AG10803 (cell line): ENCODE data around the gene USP35.

Experiments
- DNase-seq: peaks from one replicate; pipeline ENCODE4 v3.0.0; 2010; ENCODE audit warnings: low read depth
- H3K4me3 ChIP-seq: 2 replicates; pipeline ENCODE4 v1.5.1; 2011; ENCODE audit warnings: mild to moderate bottlenecking, low read length, control low read depth
- TF ChIP-seq, protein P1 (sequence below): conservative IDR thresholded peaks from 2 replicates; pipeline ENCODE4 v1.5.1; 2011; ENCODE audit warnings: mild to moderate bottlenecking, low read length, control low read depth, inconsistent platforms

USP35 gene

DNA sequence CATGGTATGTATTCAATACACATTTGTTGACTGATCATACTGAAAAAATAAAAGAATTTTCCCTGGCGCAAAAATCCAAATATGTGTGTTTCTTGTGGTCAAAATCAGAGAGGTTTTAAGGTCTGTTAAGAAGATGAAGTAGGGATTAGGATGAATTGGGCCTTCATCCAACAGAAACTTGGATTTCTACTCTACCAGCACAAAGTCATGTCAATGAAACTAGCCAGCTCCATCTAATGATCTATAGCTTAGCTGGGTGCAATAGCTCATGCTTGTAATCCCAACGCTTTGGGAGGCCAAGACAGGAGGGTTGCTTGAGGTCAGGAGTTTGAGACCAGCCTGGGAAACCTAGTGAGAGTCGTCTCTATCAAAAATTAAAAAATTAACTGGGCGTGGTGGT, 65.5 kb downstream of the USP35 start:
- H3K4me3 ChIP-seq: no peak overlapping the region
- TF ChIP-seq, protein P1, sequence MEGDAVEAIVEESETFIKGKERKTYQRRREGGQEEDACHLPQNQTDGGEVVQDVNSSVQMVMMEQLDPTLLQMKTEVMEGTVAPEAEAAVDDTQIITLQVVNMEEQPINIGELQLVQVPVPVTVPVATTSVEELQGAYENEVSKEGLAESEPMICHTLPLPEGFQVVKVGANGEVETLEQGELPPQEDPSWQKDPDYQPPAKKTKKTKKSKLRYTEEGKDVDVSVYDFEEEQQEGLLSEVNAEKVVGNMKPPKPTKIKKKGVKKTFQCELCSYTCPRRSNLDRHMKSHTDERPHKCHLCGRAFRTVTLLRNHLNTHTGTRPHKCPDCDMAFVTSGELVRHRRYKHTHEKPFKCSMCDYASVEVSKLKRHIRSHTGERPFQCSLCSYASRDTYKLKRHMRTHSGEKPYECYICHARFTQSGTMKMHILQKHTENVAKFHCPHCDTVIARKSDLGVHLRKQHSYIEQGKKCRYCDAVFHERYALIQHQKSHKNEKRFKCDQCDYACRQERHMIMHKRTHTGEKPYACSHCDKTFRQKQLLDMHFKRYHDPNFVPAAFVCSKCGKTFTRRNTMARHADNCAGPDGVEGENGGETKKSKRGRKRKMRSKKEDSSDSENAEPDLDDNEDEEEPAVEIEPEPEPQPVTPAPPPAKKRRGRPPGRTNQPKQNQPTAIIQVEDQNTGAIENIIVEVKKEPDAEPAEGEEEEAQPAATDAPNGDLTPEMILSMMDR: no peak
- no peak for DNase-seq

- H3K4me3 ChIP-seq: no peak overlapping the region
- TF ChIP-seq, protein P1: no peak
- DNase-seq: no peak
Observed at GRCh38 chr11:78255919-78256318, 67.2 kb downstream of the USP35 start.

DNA sequence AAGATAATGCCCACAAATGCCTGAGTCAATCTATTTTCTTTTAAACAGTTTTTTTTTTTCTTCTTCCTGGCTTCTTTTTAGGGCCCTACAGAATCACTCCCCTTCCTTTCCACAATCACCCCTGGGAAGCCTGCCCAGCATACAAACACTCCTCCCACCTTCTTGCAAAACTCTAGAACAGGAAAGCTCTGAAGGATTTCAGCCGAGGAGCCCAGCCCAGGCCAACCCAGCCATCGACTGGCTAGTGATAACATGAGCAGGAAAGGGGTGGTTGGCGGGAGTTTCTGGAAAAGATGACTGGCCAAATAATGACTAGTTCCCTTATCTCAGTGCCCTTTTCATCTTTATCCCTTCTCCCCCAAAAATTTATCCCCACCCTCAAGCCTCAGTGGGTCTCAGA, 68.2 kb downstream of the USP35 start:
- TF ChIP-seq, protein P1: no peak

DNA sequence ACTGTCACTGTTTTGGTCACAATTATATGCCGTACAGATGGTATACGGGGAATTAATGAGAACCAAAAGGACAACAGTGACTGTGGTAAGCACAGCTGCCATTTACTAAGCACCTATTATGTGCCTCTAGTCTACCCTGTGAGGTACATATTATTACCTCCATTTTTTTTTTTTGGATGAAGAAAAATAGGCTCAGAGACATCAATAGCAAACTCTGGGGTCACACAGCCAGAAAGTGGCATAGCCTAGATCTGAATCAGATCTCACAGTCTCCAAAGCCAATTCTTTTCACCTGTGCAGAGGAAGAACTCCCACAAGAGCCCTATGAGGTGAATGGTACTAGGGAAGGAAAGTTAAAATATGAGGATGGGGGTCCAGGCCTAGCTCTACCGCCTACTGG, 68.9 kb downstream of the USP35 start:
- DNase-seq: no peak
- TF ChIP-seq, protein P1: no peak
- H3K4me3 ChIP-seq: no peak overlapping the region

More for the DNA sequence above, 68.2 kb downstream of the USP35 start:
- DNase-seq: peak; percentile 85
- H3K4me3 ChIP-seq: no peak overlapping the region

DNA sequence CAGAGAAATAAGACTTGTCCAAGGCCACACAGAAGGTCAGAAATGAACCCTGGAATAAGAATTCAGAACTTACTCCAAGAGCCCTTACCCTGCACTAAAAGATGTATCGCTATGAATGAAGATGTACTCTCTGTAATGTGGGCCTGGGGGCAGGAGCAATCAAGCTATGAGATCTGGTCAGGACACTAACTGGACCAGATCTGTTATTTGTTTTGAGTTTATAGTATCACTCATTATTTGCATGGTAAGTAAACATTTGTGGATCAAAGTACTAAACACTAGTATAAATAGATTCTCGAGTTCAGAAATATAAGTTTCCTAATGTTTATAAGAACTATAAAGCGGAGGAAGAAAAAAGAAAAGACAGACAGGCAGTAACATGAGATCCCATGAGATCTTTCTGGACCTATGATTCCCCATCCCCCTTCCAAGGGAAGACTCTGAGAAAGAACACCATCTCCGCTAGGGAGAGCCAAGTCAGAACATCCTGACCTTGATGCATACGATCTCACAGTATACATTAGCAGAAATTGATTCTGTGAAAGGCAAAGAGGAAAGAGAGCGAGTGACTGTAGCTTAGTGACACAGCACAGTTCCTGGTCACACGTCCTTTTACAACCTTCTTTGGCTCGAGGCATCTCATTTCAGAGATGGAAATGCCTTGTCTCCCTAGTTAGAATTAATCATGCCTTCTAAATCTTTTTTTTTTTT, 71.2 kb downstream of the USP35 start:
- DNase-seq: no peak
- TF ChIP-seq, protein P1: no peak

GRCh38 chr11:78261367-78261766, 72.6 kb downstream of the USP35 start:
- DNase-seq: no peak
- TF ChIP-seq, protein P1: no peak
- no peak overlapping the region for H3K4me3 ChIP-seq

More for the DNA sequence above, 71.2 kb downstream of the USP35 start:
- H3K4me3 ChIP-seq: no peak overlapping the region

- TF ChIP-seq, protein P1: no peak
Observed at GRCh38 chr11:78261828-78262227, 73.1 kb downstream of the USP35 start.

More at GRCh38 chr11:78261828-78262227, 73.1 kb downstream of the USP35 start:
- H3K4me3 ChIP-seq: no peak overlapping the region
- no peak for DNase-seq
